Mesendoderm (in vitro differentiated cells): ENCODE measurements around the gene TSPAN6.

Experiments used
- DNase-seq: peaks from one replicate; pipeline ENCODE4 v3.0.0; 2013
- H2AK5ac ChIP-seq: 2 replicates; pipeline ENCODE4 v1.6.1; 2013; ENCODE audit warnings: low read length, inconsistent platforms
- H2BK120ac ChIP-seq: 2 replicates; pipeline ENCODE4 v1.6.1; 2013; ENCODE audit warnings: low read depth, mild to moderate bottlenecking, low read length, moderate library complexity, mixed read lengths
- H2BK15ac ChIP-seq: replicated peaks from 2 replicates; pipeline ENCODE4 v1.6.1; 2013; ENCODE audit warnings: low read depth, mild to moderate bottlenecking, moderate library complexity
- H2BK5ac ChIP-seq: 2 replicates; pipeline ENCODE4 v1.6.1; 2013; ENCODE audit warnings: low read length, inconsistent platforms
- H3K18ac ChIP-seq: 2 replicates; pipeline ENCODE4 v1.6.1; 2013; ENCODE audit warnings: mild to moderate bottlenecking, low read length, mixed read lengths
- H3K23ac ChIP-seq: one replicate; pipeline ENCODE4 v1.6.1; 2013; ENCODE audit warnings: low read length
- H3K27ac ChIP-seq: 2 replicates; pipeline ENCODE4 v1.5.1; 2013; ENCODE audit warnings: low read depth, mild to moderate bottlenecking, inconsistent platforms, low read length, moderate library complexity
- H3K27me3 ChIP-seq: 2 replicates; pipeline ENCODE4 v1.6.1; 2013; ENCODE audit warnings: low read length, control low read depth, mild to moderate bottlenecking, inconsistent platforms; ENCODE audit not compliant: insufficient read depth, poor library complexity
- H3K36me3 ChIP-seq: 2 replicates; pipeline ENCODE4 v1.6.1; 2013; ENCODE audit warnings: low read length, inconsistent platforms; ENCODE audit not compliant: control insufficient read depth, insufficient read depth
- H3K4ac ChIP-seq: one replicate; pipeline ENCODE4 v1.6.1; 2013; ENCODE audit warnings: low read depth, mild to moderate bottlenecking, low read length, moderate library complexity
- H3K4me1 ChIP-seq: 2 replicates; pipeline ENCODE4 v1.6.1; 2013; ENCODE audit warnings: low read depth, low read length, inconsistent platforms; ENCODE audit not compliant: control insufficient read depth
- H3K4me2 ChIP-seq: 2 replicates; pipeline ENCODE4 v1.6.1; 2013; ENCODE audit warnings: low read length
- H3K4me3 ChIP-seq: 2 replicates; pipeline ENCODE4 v1.5.1; 2013; ENCODE audit warnings: mild to moderate bottlenecking, low read length
- H3K56ac ChIP-seq: one replicate; pipeline ENCODE4 v1.6.1; 2013; ENCODE audit warnings: low read length
- H3K79me1 ChIP-seq: 2 replicates; pipeline ENCODE4 v1.6.1; 2013; ENCODE audit warnings: low read length, inconsistent platforms
- H3K79me2 ChIP-seq: 2 replicates; pipeline ENCODE4 v1.6.1; 2013; ENCODE audit warnings: mild to moderate bottlenecking, low read length; ENCODE audit not compliant: control insufficient read depth, insufficient read depth
- H3K9ac ChIP-seq: 2 replicates; pipeline ENCODE4 v1.6.1; 2013; ENCODE audit warnings: low read length, inconsistent platforms
- H4K5ac ChIP-seq: one replicate; pipeline ENCODE4 v1.6.1; 2013; ENCODE audit warnings: low read length
- H4K8ac ChIP-seq: one replicate; pipeline ENCODE4 v1.6.1; 2013; ENCODE audit warnings: low read depth, mild to moderate bottlenecking, control low read depth, low read length, moderate library complexity
- WGBS: extraction: QIAGEN DNeasy Blood & Tissue Kit; methylation state at CpG from one replicate; pipeline ENCODE4 v1.1.7; 2013; ENCODE audit warnings: low lambda C conversion rate, missing lambda C conversion rate; ENCODE audit not compliant: insufficient coverage; ENCODE audit errors: extremely low coverage; 5-methylcytosine and 5-hydroxymethylcytosine counted together

TSPAN6 gene

DNA sequence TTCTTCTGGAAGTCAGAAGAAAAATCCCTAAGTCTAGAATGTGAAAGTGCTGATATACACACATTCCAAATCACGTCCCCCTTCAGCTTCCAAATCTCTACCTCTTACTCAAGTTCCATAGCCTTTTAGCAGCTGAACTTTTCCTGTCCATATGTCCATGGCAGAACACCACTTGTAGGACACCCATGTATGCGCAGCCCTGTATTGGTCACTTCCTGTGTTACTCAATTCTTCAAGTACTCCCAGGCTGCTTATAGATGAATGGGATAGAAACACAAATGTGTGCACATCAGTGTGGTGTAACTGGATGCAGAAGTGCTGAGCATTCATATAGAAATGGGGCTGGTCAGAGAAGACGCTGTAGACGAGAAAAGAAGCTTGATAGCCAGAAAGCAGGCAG, 26.2 kb upstream of the TSPAN6 start:
- Histone ChIP-seq H3K27me3 (no peaks in the 10 kb centered on the region), H3K36me3 (no peaks in the 10 kb centered on the region), H3K27ac (no peak overlapping the region), H2BK120ac (no peak overlapping the region), H3K23ac (no peak overlapping the region), H3K79me1 (no peaks in the 10 kb centered on the region), H2BK5ac (no peak overlapping the region), H3K18ac (no peak overlapping the region), H3K9ac (no peak overlapping the region), H3K4me2 (no peak overlapping the region), H3K4me3 (no peak overlapping the region), H3K4me1 (no peaks in the 10 kb centered on the region), H4K5ac (no peak overlapping the region), H3K4ac (no peak overlapping the region), H3K79me2 (no peaks in the 10 kb centered on the region), H3K56ac (no peak overlapping the region), H2BK15ac (no peak overlapping the region), H2AK5ac (no peak overlapping the region), H4K8ac (no peak overlapping the region)
- WGBS, result no CpG with 5 or more reads among the region's 4 CpGs
- DNase-seq, result no peak

DNA sequence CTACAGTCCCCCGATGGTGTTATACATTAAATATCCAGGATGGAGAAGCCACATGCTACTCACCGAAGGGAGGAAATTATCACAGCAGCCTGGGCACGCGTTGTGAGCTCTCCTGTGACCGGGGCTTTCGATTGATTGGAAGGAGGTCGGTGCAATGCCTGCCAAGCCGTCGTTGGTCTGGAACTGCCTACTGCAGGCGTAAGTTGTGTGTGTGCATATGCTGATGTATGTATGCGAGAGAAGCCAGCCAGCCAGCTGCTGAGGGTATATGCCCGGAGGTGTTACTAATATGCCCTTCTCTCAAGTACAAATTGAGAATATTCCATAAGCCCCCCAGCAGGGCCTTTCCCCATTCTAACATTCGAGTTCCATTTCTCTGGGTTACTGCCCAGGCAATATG, 25.6 kb upstream of the TSPAN6 start:
- Histone ChIP-seq H3K4me3 (no peak overlapping the region), H3K79me2 (no peaks in the 10 kb centered on the region), H2BK5ac (no peak overlapping the region), H3K4ac (no peak overlapping the region), H3K27ac (no peak overlapping the region), H3K56ac (no peak overlapping the region), H2BK120ac (no peak overlapping the region), H3K36me3 (no peaks in the 10 kb centered on the region), H3K79me1 (no peaks in the 10 kb centered on the region), H4K5ac (no peak overlapping the region), H2BK15ac (no peak overlapping the region), H3K4me2 (no peak overlapping the region), H2AK5ac (no peak overlapping the region), H4K8ac (no peak overlapping the region), H3K23ac (no peak overlapping the region), H3K4me1 (no peaks in the 10 kb centered on the region), H3K27me3 (no peaks in the 10 kb centered on the region), H3K9ac (no peak overlapping the region), H3K18ac (no peak overlapping the region)
- no peak for DNase-seq
- no CpG with 5 or more reads among the region's 13 CpGs for WGBS

DNA sequence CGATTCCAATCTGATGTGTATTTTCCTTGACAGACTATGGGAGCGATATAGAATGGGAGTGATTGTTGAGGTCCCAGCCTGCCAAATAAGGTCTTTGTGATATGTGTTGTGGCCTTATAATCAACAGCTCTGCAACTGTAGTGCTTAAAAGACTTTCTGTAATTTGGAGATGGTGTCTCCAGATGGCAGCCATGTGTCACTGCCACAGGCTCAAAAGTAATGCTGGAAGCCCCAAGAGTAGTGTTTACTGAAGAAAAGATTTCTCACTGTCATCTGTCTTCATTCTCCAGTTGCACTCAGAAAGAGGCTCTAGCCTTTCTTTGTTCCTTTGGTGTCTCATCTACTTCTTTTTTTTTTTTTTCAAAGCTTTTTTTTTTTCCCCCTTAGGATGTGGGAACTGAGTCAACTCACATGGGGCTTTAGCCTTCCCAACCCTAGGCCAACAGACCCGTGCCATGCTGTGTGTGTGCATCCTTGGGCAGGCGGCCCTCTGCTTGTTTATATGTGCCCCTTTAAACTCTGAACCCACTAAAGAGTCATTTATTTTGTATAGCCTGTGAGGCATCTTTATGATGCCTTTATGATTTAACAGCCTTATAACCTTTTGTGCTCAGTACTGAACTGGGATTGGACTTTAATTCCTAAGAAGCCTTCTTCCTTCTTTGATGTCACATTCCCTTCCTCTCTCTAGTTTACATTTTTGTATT, 23.0 kb upstream of the TSPAN6 start:
- no peak overlapping the region for H3K56ac ChIP-seq
- H2BK5ac ChIP-seq, result no peak overlapping the region
- H2AK5ac ChIP-seq, result no peak overlapping the region
- H3K23ac ChIP-seq, result no peak overlapping the region
- WGBS, result no CpG with 5 or more reads among the region's 4 CpGs
- no peak overlapping the region for H4K5ac ChIP-seq
- DNase-seq, result no peak
- no peak overlapping the region for H3K4me2 ChIP-seq
- no peaks in the 10 kb centered on the region for H3K27me3 ChIP-seq
- no peak overlapping the region for H3K4me3 ChIP-seq
- no peaks in the 10 kb centered on the region for H3K36me3 ChIP-seq
- H3K79me1 ChIP-seq, result no peaks in the 10 kb centered on the region
- no peaks in the 10 kb centered on the region for H3K4me1 ChIP-seq
- H3K9ac ChIP-seq, result no peak overlapping the region
- H4K8ac ChIP-seq, result no peak overlapping the region
- no peak overlapping the region for H3K18ac ChIP-seq
- H3K79me2 ChIP-seq, result no peaks in the 10 kb centered on the region
- no peak overlapping the region for H2BK120ac ChIP-seq
- H2BK15ac ChIP-seq, result no peak overlapping the region
- no peak overlapping the region for H3K4ac ChIP-seq
- H3K27ac ChIP-seq, result no peak overlapping the region

DNA sequence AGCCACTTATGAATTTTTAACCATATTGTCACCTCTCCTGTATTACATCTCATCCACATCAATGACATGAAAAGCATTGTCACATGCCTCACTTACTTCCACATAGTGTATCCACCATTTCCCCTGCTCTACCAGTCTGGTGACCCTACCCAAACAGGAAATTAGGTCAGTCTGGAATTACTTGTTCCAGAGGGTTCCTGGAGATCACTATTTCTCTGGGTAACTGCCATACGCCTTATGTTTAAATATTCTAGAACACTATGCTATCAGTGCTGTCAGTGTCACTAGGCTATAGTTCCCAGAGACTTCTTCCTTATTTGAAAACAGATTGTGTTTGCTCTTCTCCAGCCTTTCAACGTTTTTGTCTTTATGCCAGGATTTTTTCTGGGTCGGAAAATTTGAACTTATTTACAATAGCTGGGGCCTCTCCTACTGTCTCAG, 22.4 kb upstream of the TSPAN6 start:
- Histone ChIP-seq H2BK15ac (no peak overlapping the region), H3K18ac (no peak overlapping the region), H2BK5ac (no peak overlapping the region), H3K79me1 (no peaks in the 10 kb centered on the region), H3K36me3 (no peaks in the 10 kb centered on the region), H3K23ac (no peak overlapping the region), H3K9ac (no peak overlapping the region), H3K4me2 (no peak overlapping the region), H3K79me2 (no peaks in the 10 kb centered on the region), H3K27me3 (no peaks in the 10 kb centered on the region), H2BK120ac (no peak overlapping the region), H4K8ac (no peak overlapping the region), H3K4me3 (no peak overlapping the region), H3K4me1 (no peaks in the 10 kb centered on the region), H3K56ac (no peak overlapping the region), H3K27ac (no peak overlapping the region), H2AK5ac (no peak overlapping the region), H4K5ac (no peak overlapping the region), H3K4ac (no peak overlapping the region)
- WGBS, result no CpG with 5 or more reads among the region's 3 CpGs
- DNase-seq, result no peak

DNA sequence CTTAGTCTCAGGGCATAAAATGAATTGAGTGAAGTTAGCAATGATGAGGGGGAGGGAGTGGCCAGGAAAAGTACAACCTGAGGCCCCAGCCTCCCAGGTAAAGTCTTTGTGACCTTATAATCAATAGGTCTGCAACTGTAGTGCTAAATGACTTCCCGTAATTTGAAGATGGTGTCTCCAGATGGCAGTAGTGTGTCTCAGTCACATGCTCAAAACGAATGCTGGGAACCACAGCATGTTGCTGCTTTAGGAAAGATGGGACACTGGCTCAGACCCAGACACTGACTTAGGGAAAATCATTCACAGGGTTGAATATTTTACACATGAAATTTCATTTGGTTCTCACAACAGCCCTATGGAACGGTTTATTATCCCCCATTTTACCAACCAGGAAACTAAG, 17.7 kb upstream of the TSPAN6 start:
- no peak overlapping the region for H2BK5ac ChIP-seq
- H3K27ac ChIP-seq, result no peak overlapping the region
- no peak overlapping the region for H3K18ac ChIP-seq
- H4K8ac ChIP-seq, result no peak overlapping the region
- H3K79me1 ChIP-seq, result no peaks in the 10 kb centered on the region
- H3K79me2 ChIP-seq, result no peaks in the 10 kb centered on the region
- no peak overlapping the region for H3K56ac ChIP-seq
- H3K23ac ChIP-seq, result no peak overlapping the region
- no peak overlapping the region for H2BK15ac ChIP-seq
- no peak overlapping the region for H3K9ac ChIP-seq
- no CpG with 5 or more reads among the region's 3 CpGs for WGBS
- no peaks in the 10 kb centered on the region for H3K36me3 ChIP-seq
- no peak overlapping the region for H3K4me2 ChIP-seq
- H2BK120ac ChIP-seq, result no peak overlapping the region
- no peaks in the 10 kb centered on the region for H3K4me1 ChIP-seq
- H4K5ac ChIP-seq, result no peak overlapping the region
- DNase-seq, result peak; percentile 68
- H3K4me3 ChIP-seq, result no peak overlapping the region
- no peaks in the 10 kb centered on the region for H3K27me3 ChIP-seq
- no peak overlapping the region for H3K4ac ChIP-seq
- no peak overlapping the region for H2AK5ac ChIP-seq

DNA sequence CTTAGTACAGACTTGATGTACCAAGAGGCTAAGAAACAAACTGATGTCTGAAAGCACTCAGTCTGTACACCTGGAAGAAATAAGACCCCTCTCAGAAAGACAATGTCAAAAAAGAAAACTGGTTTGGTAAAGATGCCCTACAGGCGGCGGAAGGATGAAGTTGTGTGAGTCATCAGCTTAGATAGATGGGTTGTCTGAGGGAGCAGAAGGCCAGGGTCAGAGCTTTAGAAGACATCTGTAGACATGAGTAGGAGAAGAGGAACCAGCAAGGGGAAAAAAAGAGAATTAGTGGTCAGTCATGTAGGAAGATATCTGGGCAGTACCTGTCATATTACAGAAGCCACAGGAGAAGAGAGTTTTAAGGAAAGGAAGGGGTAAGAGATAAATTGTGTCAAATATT, 15.7 kb upstream of the TSPAN6 start:
- H2BK5ac ChIP-seq, result no peak overlapping the region
- no peak overlapping the region for H4K8ac ChIP-seq
- no peak overlapping the region for H3K4me3 ChIP-seq
- H2AK5ac ChIP-seq, result no peak overlapping the region
- no peaks in the 10 kb centered on the region for H3K79me2 ChIP-seq
- no peak overlapping the region for H3K23ac ChIP-seq
- no peaks in the 10 kb centered on the region for H3K36me3 ChIP-seq
- H3K4me2 ChIP-seq, result no peak overlapping the region
- no peak for DNase-seq
- no peak overlapping the region for H3K27ac ChIP-seq
- H3K18ac ChIP-seq, result no peak overlapping the region
- H2BK120ac ChIP-seq, result no peak overlapping the region
- no peak overlapping the region for H3K9ac ChIP-seq
- no peak overlapping the region for H4K5ac ChIP-seq
- no peaks in the 10 kb centered on the region for H3K79me1 ChIP-seq
- H3K56ac ChIP-seq, result no peak overlapping the region
- no peaks in the 10 kb centered on the region for H3K4me1 ChIP-seq
- no peaks in the 10 kb centered on the region for H3K27me3 ChIP-seq
- H3K4ac ChIP-seq, result no peak overlapping the region
- no CpG with 5 or more reads among the region's 2 CpGs for WGBS
- H2BK15ac ChIP-seq, result no peak overlapping the region
